H1 (cell line): ENCODE measurements around the gene TTBK1. TPM values are rescaled to one million over a fixed set of nuclear protein-coding genes. Genes with fewer than 3 reads are reported as not detected.

ENCODE experiments used
- CTCF ChIA-PET: fragments of 300-600 bp; sonication (Branson Sonifier 250); formaldehyde crosslinking; loops from one replicate; lab custom pipeline; 2021; ENCODE audit not compliant: partially characterized antibody; lab: Charles Lee
- POLR2A ChIA-PET: fragments of 300-600 bp; sonication (Branson Sonifier 250); formaldehyde crosslinking; loops from one replicate; lab custom pipeline; 2021; ENCODE audit warnings: inconsistent platforms; ENCODE audit not compliant: partially characterized antibody; lab: Charles Lee
- DNase-seq, 2 experiments: peaks; one replicate each; pipeline versions ENCODE4 v3.0.0 to v3.0.0-alpha.2; 2010 to 2022; ENCODE audit warnings: low spot score in 2 of 2, low read depth in 1 of 2, mixed read lengths in 1 of 2
- FAIRE-seq: peaks from 2 replicates; lab custom pipeline; 2011; peaks lifted over from hg19 to GRCh38; lab: Jason Lieb, UNC
- H2AFZ ChIP-seq: 2 replicates; pipeline ENCODE4 v1.8.1; 2012; ENCODE audit warnings: low read length, inconsistent platforms
- H2AK5ac ChIP-seq: 2 replicates; pipeline ENCODE4 v1.6.1; 2013; ENCODE audit warnings: low read depth, low read length
- H2BK120ac ChIP-seq: replicated peaks from 2 replicates; pipeline ENCODE3; 2013; ENCODE audit warnings: low read depth, low read length, inconsistent platforms
- H2BK12ac ChIP-seq: 2 replicates; pipeline ENCODE4 v1.6.1; 2013; ENCODE audit warnings: low read depth, low read length
- H2BK15ac ChIP-seq: 2 replicates; pipeline ENCODE4 v1.6.1; 2013; ENCODE audit warnings: low read length
- H2BK20ac ChIP-seq: 2 replicates; pipeline ENCODE4 v1.6.1; 2013; ENCODE audit warnings: low read length
- H2BK5ac ChIP-seq: 2 replicates; pipeline ENCODE4 v1.6.1; 2013; ENCODE audit warnings: low read depth, low read length
- H3K14ac ChIP-seq: 2 replicates; pipeline ENCODE4 v1.6.1; 2013; ENCODE audit warnings: inconsistent platforms; ENCODE audit not compliant: insufficient read length
- H3K18ac ChIP-seq: 2 replicates; pipeline ENCODE4 v1.6.1; 2013; ENCODE audit warnings: low read length; ENCODE audit errors: extremely low read depth
- H3K23ac ChIP-seq: 2 replicates; pipeline ENCODE4 v1.6.1; 2013; ENCODE audit warnings: inconsistent platforms; ENCODE audit not compliant: insufficient read length
- H3K23me2 ChIP-seq: 2 replicates; pipeline ENCODE4 v1.6.1; 2013; ENCODE audit warnings: low read depth, low read length
- H3K27ac ChIP-seq: 2 replicates; pipeline ENCODE4 v1.6.1; 2011; ENCODE audit warnings: low read depth, low read length, inconsistent platforms
- H3K27me3 ChIP-seq, 4 experiments: replicated peaks in 1 of 4; 1 replicate in 1 of 4; 2 replicates in 3 of 4; pipeline versions ENCODE4 v1.6.1 to v1.8.1; 2011 to 2013; ENCODE audit warnings: low read length in 3 of 4, mild to moderate bottlenecking in 3 of 4, inconsistent platforms in 2 of 4, mixed read lengths in 2 of 4, moderate library complexity in 1 of 4; ENCODE audit not compliant: control insufficient read depth in 3 of 4, insufficient read depth in 3 of 4; ENCODE audit errors: extremely low read depth in 1 of 4
- H3K36me3 ChIP-seq, 4 experiments: 2 replicates each; pipeline versions ENCODE4 v1.6.1 to v1.8.1; 2011 to 2013; ENCODE audit warnings: mild to moderate bottlenecking in 4 of 4, low read length in 3 of 4, moderate library complexity in 2 of 4, control low read depth in 1 of 4, inconsistent platforms in 1 of 4; ENCODE audit not compliant: insufficient read depth in 4 of 4, control insufficient read depth in 2 of 4
- H3K4ac ChIP-seq: replicated peaks from 2 replicates; pipeline ENCODE3; 2013; ENCODE audit warnings: low read length, low read depth, mixed read lengths, inconsistent platforms; ENCODE audit not compliant: insufficient read length
- H3K4me1 ChIP-seq, 4 experiments: replicated peaks in 1 of 4; 1 replicate in 1 of 4; 2 replicates in 3 of 4; pipeline versions ENCODE4 v1.6.1 to v1.8.1; 2011 to 2013; ENCODE audit warnings: low read length in 3 of 4, inconsistent platforms in 2 of 4, mixed read lengths in 1 of 4; ENCODE audit not compliant: insufficient read depth in 4 of 4, control insufficient read depth in 3 of 4
- H3K4me2 ChIP-seq, 2 experiments: 2 replicates each; pipeline versions ENCODE4 v1.6.1 to v1.8.1; 2011 to 2013; ENCODE audit warnings: low read depth in 2 of 2, low read length in 2 of 2, control low read depth in 1 of 2, inconsistent platforms in 1 of 2, mild to moderate bottlenecking in 1 of 2; ENCODE audit not compliant: insufficient read depth in 1 of 2
- H3K4me3 ChIP-seq, 4 experiments: fragments of 200-600, 300-600 bp in 1 of 4; sonication (generic), shearing (Covaris generic), sonication (Bioruptor Twin) in 1 of 4; 2 replicates each; pipeline versions ENCODE4 v1.5.1 to v1.8.1; 2011 to 2016; ENCODE audit warnings: low read length in 4 of 4, low read depth in 3 of 4, control low read depth in 2 of 4, inconsistent platforms in 2 of 4, mild to moderate bottlenecking in 2 of 4, mixed read lengths in 1 of 4, moderate library complexity in 1 of 4; ENCODE audit not compliant: insufficient read depth in 2 of 4; ENCODE audit errors: extremely low read depth in 1 of 4
- H3K56ac ChIP-seq: replicated peaks from 2 replicates; pipeline ENCODE3; 2013; ENCODE audit warnings: low read depth, mild to moderate bottlenecking, mixed read lengths, low read length, inconsistent platforms; ENCODE audit not compliant: insufficient read length
- H3K79me1 ChIP-seq: 2 replicates; pipeline ENCODE4 v1.6.1; 2013; ENCODE audit warnings: low read depth, low read length, control low read depth
- H3K79me2 ChIP-seq, 2 experiments: 2 replicates each; pipeline versions ENCODE4 v1.6.1 to v1.8.1; 2012 to 2013; ENCODE audit warnings: low read length in 2 of 2, mild to moderate bottlenecking in 2 of 2, inconsistent platforms in 1 of 2; ENCODE audit not compliant: insufficient read depth in 2 of 2, control insufficient read depth in 1 of 2
- H3K9ac ChIP-seq, 4 experiments: replicated peaks in 1 of 4; 1 replicate in 1 of 4; 2 replicates in 3 of 4; pipeline versions ENCODE4 v1.6.1 to v1.8.1; 2011 to 2013; ENCODE audit warnings: low read depth in 3 of 4, low read length in 3 of 4, control low read depth in 2 of 4, mild to moderate bottlenecking in 2 of 4, moderate library complexity in 2 of 4, inconsistent platforms in 1 of 4; ENCODE audit errors: extremely low read depth in 1 of 4
- H3K9me3 ChIP-seq, 2 experiments: 2 replicates each; pipeline versions ENCODE4 v1.6.1 to v1.8.1; 2012 to 2013; ENCODE audit warnings: mild to moderate bottlenecking in 2 of 2, moderate library complexity in 2 of 2, control low read depth in 1 of 2, inconsistent platforms in 1 of 2, low read depth in 1 of 2, low read length in 1 of 2, mixed read lengths in 1 of 2; ENCODE audit not compliant: insufficient read depth in 2 of 2
- H4K20me1 ChIP-seq, 2 experiments: replicated peaks in 1 of 2; 2 replicates each; pipeline versions ENCODE3 to v1.8.1; 2011 to 2013; ENCODE audit warnings: inconsistent platforms in 2 of 2, low read length in 2 of 2, mild to moderate bottlenecking in 1 of 2; ENCODE audit not compliant: insufficient read depth in 2 of 2, control insufficient read depth in 1 of 2
- H4K5ac ChIP-seq: 2 replicates; pipeline ENCODE4 v1.6.1; 2013; ENCODE audit warnings: low read length, low read depth, mixed read lengths, inconsistent platforms; ENCODE audit not compliant: insufficient read length
- H4K8ac ChIP-seq: 2 replicates; pipeline ENCODE4 v1.8.0; 2013; ENCODE audit warnings: mild to moderate bottlenecking, moderate library complexity, low read length, inconsistent platforms; ENCODE audit not compliant: insufficient read depth; ENCODE audit errors: extremely low read depth
- H4K91ac ChIP-seq: replicated peaks from 2 replicates; pipeline ENCODE3; 2013; ENCODE audit warnings: low read length, mixed read lengths, inconsistent platforms; ENCODE audit not compliant: insufficient read length
- JUN ChIP-seq: IDR thresholded peaks from 2 replicates; pipeline ENCODE4 v1.6.1; 2011; ENCODE audit warnings: low read depth, mild to moderate bottlenecking, improper control_type of control experiment, low read length
- SP4 ChIP-seq: IDR thresholded peaks from 2 replicates; pipeline ENCODE4 v1.6.1; 2012; ENCODE audit warnings: low read length, inconsistent platforms
- TAF1 ChIP-seq: IDR thresholded peaks from 2 replicates; pipeline ENCODE4 v1.6.1; 2011; ENCODE audit warnings: mild to moderate bottlenecking, low read depth, low read length
- YY1 ChIP-seq: IDR thresholded peaks from 2 replicates; pipeline ENCODE4 v1.6.1; 2011; ENCODE audit warnings: low read depth, mild to moderate bottlenecking, low read length
- WGBS, 2 experiments: shearing (Covaris generic) in 1 of 2; methylation state at CpG; one replicate each; pipeline versions ENCODE4 v1.1.6 to v1.1.7; 2013 to 2015; ENCODE audit warnings: low lambda C conversion rate in 2 of 2, mixed read lengths in 2 of 2, inconsistent platforms in 1 of 2, low coverage in 1 of 2, missing lambda C conversion rate in 1 of 2; ENCODE audit not compliant: insufficient replicate concordance in 2 of 2, insufficient coverage in 1 of 2, insufficient read length in 1 of 2; ENCODE audit errors: extremely low coverage in 1 of 2, missing lambda C conversion rate in 1 of 2; 5-methylcytosine and 5-hydroxymethylcytosine counted together
- polyA plus RNA-seq, 7 experiments: library from polyadenylated mRNA; depleted of rRNA in 3 of 7; stranded (reverse) in 5 of 7; unstranded in 2 of 7; fragments of >200 nt in 5 of 7; fragments of 200-250 nt in 2 of 7; gene quantifications; 1 replicate in 5 of 7; 2 replicates in 1 of 7; 4 replicates in 1 of 7; pipeline versions ENCODE4 v1.2.1 to v1.2.3, GENCODE V29; 2011 to 2013; ENCODE audit warnings: missing spikeins in 2 of 7, mixed read lengths in 2 of 7
- total RNA-seq: library from RNA; stranded (reverse); fragmentation: NEBNext Ultra II Directional; extraction: Animal tissue kit (Norgen Biotek cat#: 25700); gene quantifications from 2 replicates; pipeline ENCODE4 v1.2.1, GENCODE V29; 2021

TTBK1 gene
- total and polyA plus RNA-seq, 2 of the 8 experiments (the other 6 are each of a cell fraction or from before 2014, with no cell fraction given) = 0.53 to 1.6 TPM

DNA sequence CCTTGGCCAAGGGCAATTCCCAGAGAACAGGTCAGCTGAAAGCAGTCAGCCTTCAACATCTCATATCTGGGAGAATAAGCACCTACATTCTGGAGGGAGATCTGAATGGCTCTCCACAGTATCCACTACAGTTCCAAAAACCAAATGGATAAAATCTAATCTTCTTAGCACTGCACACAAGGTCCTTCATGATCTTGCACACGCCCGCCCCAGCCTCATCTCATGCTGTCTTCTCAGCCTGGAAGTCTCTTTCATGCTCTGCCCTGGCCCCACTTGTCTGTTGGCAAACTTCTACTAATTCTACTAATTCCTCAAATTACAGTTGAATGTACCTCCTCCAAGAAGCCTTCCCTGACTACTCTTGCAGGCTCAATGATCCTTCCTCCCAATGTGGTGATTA is 1.8 kb upstream of the TTBK1 start:
- Histone ChIP-seq H4K8ac (no peak overlapping the region), H3K4ac (no peak overlapping the region), H3K79me2 (no peaks in the 10 kb centered on the region), H2BK20ac (no peak overlapping the region), H3K4me3 (no peak overlapping the region), H3K14ac (no peak overlapping the region), H2AFZ (no peak overlapping the region), H4K91ac (no peak overlapping the region), H2BK120ac (no peak overlapping the region), H3K36me3 (no peaks in the 10 kb centered on the region), H2BK12ac (no peak overlapping the region), H3K23me2 (peaks cover 3% of the 10 kb centered on the region; the same call in 1 of the 2 replicates)
- POLR2A ChIA-PET = no interaction called here
- FAIRE-seq (no peak), DNase-seq (no peak)
- CTCF ChIA-PET = interaction anchor here (1.3 to 2.1 kb wide), 3 partner anchors 9 to 28 kb away, joined by 4 to 12 read pairs (median 4); partner anchors contain the start of gene DNPH1
- WGBS, 2 experiments = 85% methylated on average over 2 of the region's 2 CpGs; no CpG with 5 or more reads in 1 of the 2 experiments
- TF ChIP-seq SP4 (no peak), TAF1 (no peak), JUN (no peak), YY1 (no peak)
- TF ChIP-seq, all 59 proteins: peak for 0
- Histone ChIP-seq H3K56ac (no peak overlapping the region), H2BK15ac (no peak overlapping the region), H2BK5ac (no peak overlapping the region), H3K4me2 (no peak overlapping the region), H3K9me3 (no peaks in the 10 kb centered on the region), H3K9ac (no peak overlapping the region), H3K79me1 (no peaks in the 10 kb centered on the region), H4K5ac (no peak overlapping the region), H3K4me1 (peaks cover 0 to 8% (median 5%) of the 10 kb centered on the region in 4 experiments; a peak in 5 of 7 replicates), H3K18ac (no peak overlapping the region), H4K20me1 (peaks cover 0 to 4% of the 10 kb centered on the region in 2 experiments), H3K23ac (no peak overlapping the region), H3K27me3 (peaks cover 13 to 51% (median 44%) of the 10 kb centered on the region in 4 experiments), H2AK5ac (no peak overlapping the region), H3K27ac (no peak overlapping the region)
